ENCODE measurements around the gene PRF1. TPM values are rescaled to one million over a fixed set of nuclear protein-coding genes. Genes with fewer than 3 reads are reported as not detected.

The PRF1 gene
- total and polyA plus RNA-seq, 2 of the 13 experiments (the other 11 are each of a cell fraction or from before 2014, with no cell fraction given): 1.00 to 1.4 TPM

DNA sequence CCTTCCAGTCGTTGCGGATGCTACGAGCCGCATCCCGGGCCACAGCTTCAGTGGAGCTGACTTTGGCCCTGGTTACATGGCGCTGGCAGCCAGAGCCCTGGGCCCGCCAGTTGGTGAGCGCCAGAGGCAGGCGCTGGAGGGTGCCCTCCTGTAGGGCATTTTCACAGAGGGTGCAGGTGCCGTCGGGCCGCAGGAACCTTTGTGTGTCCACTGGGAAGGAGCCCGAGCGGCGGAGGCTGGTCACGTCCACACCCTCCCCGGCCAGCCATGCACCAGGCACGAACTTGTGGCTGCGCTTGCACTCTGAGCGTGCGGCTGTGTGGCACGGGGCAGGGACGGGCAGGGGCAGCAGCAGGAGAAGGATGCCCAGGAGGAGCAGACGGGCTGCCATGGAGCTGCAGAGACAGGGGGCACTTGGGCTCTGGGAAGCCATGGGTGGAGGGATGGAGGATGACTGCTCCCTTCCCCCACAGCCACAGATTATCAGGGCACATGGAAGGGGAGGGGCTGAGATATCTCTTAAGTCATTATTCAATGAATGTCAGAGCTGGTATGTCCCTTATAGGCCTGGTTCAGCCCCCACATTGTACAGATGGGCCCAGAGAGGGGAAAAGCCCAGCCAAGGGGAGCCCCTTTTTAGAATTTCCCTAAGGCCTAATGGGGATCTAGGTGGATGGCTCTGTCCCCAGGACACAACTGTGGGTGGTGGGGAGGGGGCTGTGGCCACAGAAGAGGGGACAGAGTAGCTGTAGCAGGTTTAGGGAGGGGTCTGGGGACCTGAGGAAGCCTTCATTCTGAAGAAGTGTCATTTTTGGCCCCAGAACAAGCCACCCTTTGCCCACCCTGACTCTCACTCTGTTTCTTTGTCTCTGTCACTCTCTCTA is 1.8 kb downstream of the PRF1 start:
- DNase-seq (ENCODE audit: low spot score) (no peak), ATAC-seq (no peak), FAIRE-seq (no peak)
- BruUV-seq (replicated peaks): no TSS peak
- no peak overlapping the region for H3K4me2 ChIP-seq (ENCODE audit: low read depth, low read length)
- TF ChIP-seq ZNF773 (CRISPR knock-in tag; IDR thresholded peaks at IDR 0.05; ENCODE audit: borderline replicate concordance) (no peak), HCFC1 (IDR thresholded peaks at IDR 0.05; ENCODE audit: low read depth, low read length) (no peak), ZFP36 (IDR thresholded peaks at IDR 0.05; ENCODE audit: borderline replicate concordance, low read depth, low read length, partially characterized antibody) (no peak), NPAS2 (CRISPR knock-in tag; IDR thresholded peaks at IDR 0.05; ENCODE audit: borderline replicate concordance) (no peak)
- TF ChIP-seq, protein P1, sequence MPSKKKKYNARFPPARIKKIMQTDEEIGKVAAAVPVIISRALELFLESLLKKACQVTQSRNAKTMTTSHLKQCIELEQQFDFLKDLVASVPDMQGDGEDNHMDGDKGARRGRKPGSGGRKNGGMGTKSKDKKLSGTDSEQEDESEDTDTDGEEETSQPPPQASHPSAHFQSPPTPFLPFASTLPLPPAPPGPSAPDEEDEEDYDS (CRISPR knock-in tag; IDR thresholded peaks at IDR 0.05): no peak
- no peak overlapping the region for H3K27ac ChIP-seq (ENCODE audit: extremely low read length, insufficient read depth, low read length)
- no peaks in the 10 kb centered on the region for H3K9me3 ChIP-seq (ENCODE audit: low read length)
- CTCF ChIA-PET (ENCODE audit: low intra/inter-chr PET ratio, low total read pairs): no interaction called here
- H3K4me1 ChIP-seq (ENCODE audit: insufficient read depth, low read length): peaks cover 29% of the 10 kb centered on the region
- POLR2A ChIA-PET: no interaction called here
- no peak overlapping the region for H3K4me3 ChIP-seq (replicated peaks in 1 of 3; ENCODE audit: insufficient read depth in 1 of 3, low read depth in 2 of 3, low read length in 3 of 3)
- intact Hi-C loops (cut with micrococcal nuclease; ENCODE audit: unreplicated experiment) (no loop called here), in situ Hi-C loops (cut with HindIII; ENCODE audit: extremely low pct_ligation_motif_present, low pct_unique_long_range_greater_than_20kb) (no loop called here)
- H3K9ac ChIP-seq (ENCODE audit: insufficient read depth, low read depth, low read length): no peak overlapping the region
- H3K27me3 ChIP-seq (ENCODE audit: control insufficient read depth in 1 of 2, insufficient read depth in 2 of 2, low read length in 2 of 2): no peaks in the 10 kb centered on the region
- H2AFZ ChIP-seq (ENCODE audit: low read length): no peak overlapping the region
- no peaks in the 10 kb centered on the region for H3K36me3 ChIP-seq (replicated peaks in 1 of 2; ENCODE audit: control insufficient read depth in 1 of 2, insufficient read depth in 2 of 2, low read length in 2 of 2)
- 93% methylated on average over 15 of the region's 24 CpGs for WGBS (ENCODE audit: low lambda C conversion rate)
- no peaks in the 10 kb centered on the region for H4K20me1 ChIP-seq (ENCODE audit: insufficient read depth, low read length)
- no peaks in the 10 kb centered on the region for H3K79me2 ChIP-seq (ENCODE audit: insufficient read depth, low read length)

DNA sequence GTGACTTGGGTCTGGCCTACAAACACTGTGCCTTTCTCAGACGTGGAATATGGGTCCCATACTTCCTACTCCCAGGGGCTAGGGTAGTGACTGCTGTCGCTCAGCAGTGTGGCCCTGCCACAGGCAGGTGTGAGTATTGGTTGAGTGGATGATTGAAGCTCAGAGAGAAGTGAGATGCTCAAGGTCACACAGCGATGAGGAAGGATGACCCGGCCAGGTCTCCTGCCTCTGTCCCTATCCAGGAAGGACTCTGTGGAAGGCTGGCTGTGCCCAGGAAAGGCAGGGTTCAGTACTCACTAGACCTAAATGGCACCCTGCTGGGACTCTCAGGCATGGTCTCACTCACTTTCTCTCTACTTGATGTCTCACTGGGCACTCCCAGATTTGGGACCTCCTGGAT is 2.8 kb downstream of the PRF1 start:
- H4K20me1 ChIP-seq (ENCODE audit: insufficient read depth, low read length): no peaks in the 10 kb centered on the region
- no peak overlapping the region for H3K4me2 ChIP-seq (ENCODE audit: low read depth, low read length)
- no peak overlapping the region for H2AFZ ChIP-seq (ENCODE audit: low read length)
- intact Hi-C loops (cut with micrococcal nuclease; ENCODE audit: unreplicated experiment) (no loop called here), in situ Hi-C loops (cut with HindIII; ENCODE audit: extremely low pct_ligation_motif_present, low pct_unique_long_range_greater_than_20kb) (no loop called here)
- peaks cover 38% of the 10 kb centered on the region for H3K4me1 ChIP-seq (ENCODE audit: insufficient read depth, low read length)
- no peaks in the 10 kb centered on the region for H3K27me3 ChIP-seq (ENCODE audit: control insufficient read depth in 1 of 2, insufficient read depth in 2 of 2, low read length in 2 of 2)
- CTCF ChIA-PET (ENCODE audit: low intra/inter-chr PET ratio, low total read pairs): no interaction called here
- no TSS peak for BruUV-seq (replicated peaks)
- no peak for FAIRE-seq
- no peak for ATAC-seq
- H3K79me2 ChIP-seq (ENCODE audit: insufficient read depth, low read length): no peaks in the 10 kb centered on the region
- no peak overlapping the region for H3K27ac ChIP-seq (ENCODE audit: extremely low read length, insufficient read depth, low read length)
- no peak overlapping the region for H3K4me3 ChIP-seq (replicated peaks in 1 of 3; ENCODE audit: insufficient read depth in 1 of 3, low read depth in 2 of 3, low read length in 3 of 3)
- H3K36me3 ChIP-seq (replicated peaks in 1 of 2; ENCODE audit: control insufficient read depth in 1 of 2, insufficient read depth in 2 of 2, low read length in 2 of 2): no peaks in the 10 kb centered on the region
- H3K9ac ChIP-seq (ENCODE audit: insufficient read depth, low read depth, low read length): no peak overlapping the region
- H3K9me3 ChIP-seq (ENCODE audit: low read length): no peaks in the 10 kb centered on the region
- DNase-seq (ENCODE audit: low spot score): no peak
- POLR2A ChIA-PET: no interaction called here
- 81% methylated on average over 3 of the region's 4 CpGs for WGBS (ENCODE audit: low lambda C conversion rate)
- TF ChIP-seq, protein P2, sequence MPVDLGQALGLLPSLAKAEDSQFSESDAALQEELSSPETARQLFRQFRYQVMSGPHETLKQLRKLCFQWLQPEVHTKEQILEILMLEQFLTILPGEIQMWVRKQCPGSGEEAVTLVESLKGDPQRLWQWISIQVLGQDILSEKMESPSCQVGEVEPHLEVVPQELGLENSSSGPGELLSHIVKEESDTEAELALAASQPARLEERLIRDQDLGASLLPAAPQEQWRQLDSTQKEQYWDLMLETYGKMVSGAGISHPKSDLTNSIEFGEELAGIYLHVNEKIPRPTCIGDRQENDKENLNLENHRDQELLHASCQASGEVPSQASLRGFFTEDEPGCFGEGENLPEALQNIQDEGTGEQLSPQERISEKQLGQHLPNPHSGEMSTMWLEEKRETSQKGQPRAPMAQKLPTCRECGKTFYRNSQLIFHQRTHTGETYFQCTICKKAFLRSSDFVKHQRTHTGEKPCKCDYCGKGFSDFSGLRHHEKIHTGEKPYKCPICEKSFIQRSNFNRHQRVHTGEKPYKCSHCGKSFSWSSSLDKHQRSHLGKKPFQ (CRISPR knock-in tag; IDR thresholded peaks at IDR 0.05; ENCODE audit: insufficient replicate concordance): no peak
- no peak for TF ChIP-seq IKZF4 (CRISPR knock-in tag; IDR thresholded peaks at IDR 0.05; ENCODE audit: borderline replicate concordance, low read depth, not compliant biosample characterization)
